ENCODE results near the gene CNNM4.

Gene CNNM4

GRCh38 chr2:96760036-96760985 lies at the start of gene CNNM4:
Gene CNNM4 (plus strand): TSS chr2:96760902. CDS start chr2:96761000, 98 bp downstream.
- peak; percentile 85 for DNase-seq

DNA sequence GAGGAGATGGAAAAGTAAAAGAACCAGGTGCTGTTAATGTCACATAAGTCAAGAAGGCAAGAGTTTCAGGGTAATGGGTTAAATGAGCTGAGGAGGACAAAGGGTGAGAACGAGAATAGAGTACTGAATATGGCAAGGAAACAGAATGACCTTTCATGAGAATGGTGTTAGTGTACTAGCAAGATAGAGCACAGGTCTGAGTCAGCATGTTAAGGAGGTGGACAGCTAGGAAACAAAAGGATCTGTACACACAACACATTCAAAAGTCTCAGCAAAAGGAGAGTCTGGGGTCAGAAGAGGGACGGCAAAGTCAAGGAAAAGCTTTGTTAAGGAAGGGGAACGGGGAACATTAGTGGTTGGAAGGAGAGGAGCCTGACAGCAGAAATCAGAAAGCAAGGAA lies 49.7 kb upstream of the CNNM4 start:
- no peak for DNase-seq

DNA sequence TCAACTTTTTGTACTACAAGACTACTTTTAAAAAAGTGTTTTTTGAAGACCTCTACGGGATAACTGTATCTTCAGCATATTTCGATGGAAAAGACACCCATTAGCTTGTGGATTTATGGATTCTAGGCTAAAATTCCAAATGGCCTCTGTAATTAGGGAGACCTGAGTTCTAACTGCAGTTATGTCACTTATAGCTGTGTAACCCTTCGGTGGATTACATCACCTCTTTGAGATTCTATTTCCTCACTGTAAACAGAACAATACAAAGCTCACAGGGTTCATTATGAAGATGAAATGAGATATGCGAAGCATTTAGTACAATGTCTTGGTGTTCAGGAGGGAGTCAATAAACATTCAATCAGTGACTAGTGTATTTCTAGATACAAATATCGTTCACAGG lies 45.0 kb upstream of the CNNM4 start:
- no peak for DNase-seq

DNA sequence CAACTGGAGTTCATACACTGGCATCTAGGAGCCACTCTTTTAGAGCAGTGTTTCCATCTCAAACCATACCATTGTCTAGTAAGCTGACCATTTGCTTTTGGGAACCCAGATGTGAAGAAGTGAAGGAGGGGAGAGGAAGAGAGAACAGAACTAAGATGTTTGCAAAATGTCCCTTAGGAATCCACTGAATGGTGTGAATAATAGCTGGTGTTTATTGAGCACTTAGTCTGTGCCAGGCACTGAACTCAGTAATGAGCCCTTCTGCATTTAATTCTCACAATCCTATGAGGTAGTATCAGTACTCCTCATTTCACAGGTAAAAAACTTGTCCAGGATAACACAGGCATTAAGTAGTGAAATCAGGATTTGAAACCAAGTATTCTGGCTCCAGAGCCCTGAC lies 44.3 kb upstream of the CNNM4 start:
- no peak for DNase-seq

DNA sequence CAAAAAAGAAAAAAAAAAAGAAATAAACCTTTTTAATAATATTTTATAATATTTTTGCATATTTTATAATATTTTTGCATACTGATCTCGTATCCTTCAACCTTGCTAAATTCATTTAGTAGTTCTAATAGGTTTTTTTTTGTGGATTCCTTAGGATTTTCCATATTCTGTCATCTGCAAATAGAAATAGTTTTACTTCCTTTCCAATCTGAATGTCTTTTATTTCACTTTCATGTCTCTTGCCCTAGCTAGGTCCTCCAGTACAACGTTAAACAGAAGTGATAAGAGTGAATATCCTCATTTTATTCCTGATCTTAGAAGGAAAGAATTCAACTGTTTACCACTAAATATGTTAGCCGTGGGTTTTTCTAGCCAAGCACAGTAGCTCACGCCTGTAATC lies 34.6 kb upstream of the CNNM4 start:
- no peak for DNase-seq

GRCh38 chr2:96727431-96727830 lies 33.3 kb upstream of the CNNM4 start:
- DNase-seq = peak; percentile 58

DNA sequence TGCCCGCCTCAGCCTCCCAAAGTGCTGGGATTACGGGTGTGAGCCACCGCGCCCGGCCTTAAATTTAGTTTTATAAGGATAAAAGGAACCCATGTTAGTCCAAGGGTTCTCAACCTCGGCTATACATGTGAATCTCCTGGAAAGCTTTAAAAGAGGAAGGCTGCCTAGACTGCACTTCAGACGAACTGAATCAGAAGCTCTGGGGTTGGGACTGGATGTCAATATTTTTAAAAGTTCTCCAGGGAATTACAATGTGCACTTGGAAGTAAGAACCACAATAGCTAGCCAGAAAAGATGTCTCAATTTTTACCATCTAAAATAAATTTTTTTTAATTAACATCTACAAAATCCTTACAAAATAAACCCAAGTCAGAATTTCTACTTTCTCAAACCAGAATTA lies 31.0 kb upstream of the CNNM4 start:
- no peak for DNase-seq

DNA sequence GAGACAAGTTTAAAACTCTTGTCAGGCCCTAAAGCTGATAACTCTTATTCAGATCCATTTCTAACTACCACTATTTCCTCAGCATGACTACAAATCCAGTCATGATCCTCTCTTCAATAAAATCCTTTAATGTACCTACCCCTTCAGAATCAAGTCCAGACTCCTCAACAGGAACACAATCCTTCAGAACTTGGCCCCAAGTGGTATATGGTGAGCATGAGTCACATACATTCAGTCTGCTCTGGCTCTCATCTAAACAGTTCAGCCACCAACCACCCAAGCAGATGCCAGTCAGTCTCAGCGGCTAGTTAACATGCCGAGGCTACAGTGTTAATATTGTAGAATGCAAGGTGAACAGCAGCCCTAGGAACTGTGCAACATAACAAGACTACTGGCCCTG lies 30.5 kb upstream of the CNNM4 start:
- no peak for DNase-seq

DNA sequence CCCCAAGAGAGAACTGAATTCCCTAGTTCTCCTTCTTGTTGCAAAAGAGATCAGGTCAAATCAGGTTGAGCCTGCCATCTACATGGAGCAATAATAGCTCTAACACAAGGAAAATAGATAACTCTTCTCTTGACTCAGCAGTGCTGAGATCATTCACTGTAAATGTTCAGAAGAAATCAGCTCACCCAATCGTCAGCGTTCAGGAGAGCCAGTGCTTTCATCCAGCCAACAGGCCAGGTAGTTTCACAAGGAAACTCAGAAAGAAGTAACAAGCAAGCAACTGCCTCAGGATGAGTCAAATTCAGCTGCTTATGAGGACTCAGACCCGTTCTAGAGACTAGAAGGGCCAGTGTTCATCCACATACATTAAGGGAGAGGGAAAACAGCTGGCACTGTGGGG lies 26.8 kb upstream of the CNNM4 start:
- no peak for DNase-seq

DNA sequence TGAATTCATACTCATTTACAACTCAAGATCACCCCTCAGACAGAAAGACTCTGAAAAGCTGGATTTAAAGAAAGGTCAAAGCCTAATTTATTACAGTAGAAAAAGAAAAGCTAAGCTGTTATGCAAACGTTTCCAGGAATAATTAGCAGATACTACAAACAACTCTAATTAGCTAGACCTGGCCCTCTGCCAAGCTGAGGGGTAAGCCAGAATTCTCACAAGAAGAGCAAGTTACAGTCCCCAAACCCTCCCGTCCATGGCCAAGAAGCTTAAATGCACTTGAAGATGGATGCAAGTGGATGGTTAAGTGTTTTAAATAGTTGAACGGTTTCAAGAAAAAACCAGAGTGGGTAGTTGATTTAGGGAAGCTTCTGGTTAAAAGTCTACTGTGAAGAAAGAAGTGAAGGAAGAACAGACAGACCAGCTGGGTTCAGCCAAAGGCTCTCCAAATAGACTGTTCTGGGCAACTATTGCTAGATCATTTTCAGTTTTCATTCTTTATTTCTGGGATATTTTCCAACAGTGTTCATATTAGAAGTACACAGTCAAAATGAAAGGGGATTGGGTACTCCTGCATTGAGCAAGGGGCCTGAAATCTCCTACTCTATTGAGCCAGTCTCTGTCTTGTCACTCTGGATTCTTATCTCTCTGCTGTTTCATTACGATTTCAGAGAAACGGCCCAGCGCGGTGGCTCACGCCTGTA lies 25.7 kb upstream of the CNNM4 start:
- peak; percentile 54 for DNase-seq

DNA sequence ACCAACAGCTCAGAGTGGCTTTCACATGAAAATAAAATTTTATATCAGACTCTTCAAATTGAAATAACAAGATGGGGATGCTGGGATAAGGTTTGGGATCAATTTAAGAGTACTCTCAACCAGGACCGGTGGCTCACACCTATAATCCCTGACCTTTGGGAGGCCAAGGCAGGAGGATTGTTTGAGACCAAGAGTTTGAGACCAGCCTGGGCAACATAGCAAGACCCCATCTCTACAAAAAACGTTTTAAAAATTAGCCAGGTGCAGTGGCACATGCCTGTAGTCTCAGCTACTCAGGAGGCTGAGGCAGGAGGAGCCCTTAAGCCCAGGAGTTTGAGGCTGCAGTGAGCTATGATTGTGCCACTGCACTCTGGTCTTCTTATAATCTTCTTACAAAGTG lies 23.5 kb upstream of the CNNM4 start:
- DNase-seq = no peak

DNA sequence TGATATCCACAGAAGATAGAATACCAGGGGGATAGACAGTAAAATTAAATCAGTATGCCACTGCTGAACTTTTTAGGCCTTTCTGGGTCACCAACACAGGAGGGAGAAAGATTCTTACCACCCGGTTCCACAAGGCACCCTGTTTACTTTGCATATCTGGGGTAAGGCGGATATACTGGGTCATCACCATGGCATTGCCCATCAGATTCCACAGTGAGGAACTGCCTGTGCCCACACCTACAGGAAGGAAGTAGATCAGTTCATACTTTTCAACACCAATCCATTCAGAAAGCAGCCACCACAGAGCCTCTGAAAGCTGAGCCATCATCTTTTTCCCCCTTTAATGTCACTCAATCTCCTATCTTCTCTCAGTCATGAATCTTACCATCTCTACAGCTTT lies 22.9 kb upstream of the CNNM4 start:
- DNase-seq = no peak

DNA sequence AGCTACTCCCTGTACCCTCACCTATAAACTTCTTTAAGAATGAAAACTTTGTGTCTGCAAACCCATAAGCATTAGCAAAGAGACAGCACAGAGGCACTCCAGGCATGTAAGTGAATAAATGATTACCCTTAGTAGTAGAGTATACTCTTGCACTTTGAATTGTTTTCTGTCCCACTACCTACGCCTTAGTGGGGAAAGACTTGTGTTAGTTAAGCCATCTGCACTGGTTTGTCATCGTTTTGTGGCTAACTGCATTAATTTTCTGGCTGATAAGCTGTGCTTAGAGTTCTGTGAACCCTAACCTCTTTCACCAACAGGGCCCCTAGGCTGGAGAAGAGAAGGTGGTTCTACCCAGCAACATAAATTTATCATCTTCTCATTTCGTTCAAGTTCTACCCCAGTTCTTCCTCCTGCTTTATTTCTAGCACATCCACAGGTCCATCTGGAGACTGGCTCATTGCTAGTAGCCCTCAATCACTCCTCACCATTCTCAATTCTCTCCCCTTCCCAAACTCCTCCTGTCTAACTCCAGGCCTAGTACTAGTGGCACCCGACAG lies 21.5 kb upstream of the CNNM4 start:
- DNase-seq = no peak

GRCh38 chr2:96739633-96740428 lies 20.9 kb upstream of the CNNM4 start, which contains the start of gene LMAN2L:
Gene LMAN2L (minus strand): TSS chr2:96740064. CDS start chr2:96740040, 24 bp downstream.
- DNase-seq = peak; percentile 98

DNA sequence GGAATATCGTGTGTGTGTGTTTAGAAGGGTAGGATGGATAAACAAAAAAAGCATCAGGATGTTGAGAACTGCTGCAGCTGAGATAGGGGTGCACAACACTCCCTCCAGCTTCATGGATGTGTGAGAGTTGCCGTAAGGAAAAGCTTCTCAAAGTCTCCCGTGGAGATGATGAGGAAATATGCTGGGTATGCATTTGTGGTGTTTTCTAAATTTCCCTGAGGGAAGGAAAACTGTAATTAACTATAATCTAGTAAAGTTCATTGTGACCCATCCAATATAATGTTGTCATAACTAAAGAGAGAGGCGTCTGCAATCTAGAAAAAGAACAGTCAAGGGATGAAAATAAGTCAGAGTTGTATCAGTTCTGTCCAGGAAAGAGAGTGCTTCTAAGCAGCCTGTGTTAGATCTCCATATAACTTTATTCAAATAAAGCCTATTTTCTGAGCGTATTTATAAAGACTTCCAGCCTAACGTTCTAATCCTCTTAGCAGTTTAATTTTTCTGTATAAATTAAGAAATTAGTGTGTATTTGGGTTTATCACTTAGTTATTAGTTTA lies 13.6 kb upstream of the CNNM4 start:
- no peak for DNase-seq

DNA sequence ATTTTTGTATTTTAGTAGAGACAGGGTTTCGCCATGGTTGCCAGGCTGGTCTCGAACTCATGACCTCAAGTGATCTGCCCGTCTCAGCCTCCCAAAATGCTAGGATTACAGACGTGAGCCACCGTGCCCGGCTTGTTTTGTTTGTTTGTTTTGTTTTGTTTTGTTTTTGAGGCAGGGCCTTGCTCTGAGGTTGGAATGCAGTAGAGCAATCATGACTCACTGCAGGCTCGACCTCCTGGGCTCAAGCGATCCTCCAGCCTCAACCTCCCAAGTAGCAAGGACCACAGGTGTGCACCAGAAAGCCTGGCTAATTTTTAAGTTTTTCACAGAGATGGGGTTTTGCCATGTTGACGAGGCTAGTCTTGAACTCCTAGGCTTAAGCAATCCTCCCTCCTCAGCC lies 8.9 kb upstream of the CNNM4 start:
- DNase-seq = no peak

GRCh38 chr2:96753661-96754282 lies 6.9 kb upstream of the CNNM4 start:
- DNase-seq = no peak

DNA sequence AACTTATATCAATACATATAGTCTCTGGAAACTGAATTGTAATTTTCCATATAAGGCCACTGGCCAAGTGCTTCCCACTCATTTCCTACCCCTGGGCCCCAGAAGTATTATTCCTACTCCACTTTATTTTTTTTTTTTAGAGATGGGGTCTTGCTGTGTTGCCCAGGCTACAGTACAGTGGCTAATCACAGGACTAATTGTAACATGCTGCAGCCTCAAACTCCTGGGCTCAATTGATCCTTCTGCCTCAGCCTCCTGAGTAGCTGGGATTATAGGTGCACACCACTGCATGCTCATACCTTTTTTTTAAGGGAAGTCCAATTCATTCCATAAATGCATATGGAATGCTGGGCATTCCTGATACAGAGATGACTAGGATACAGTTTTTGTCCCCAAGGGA lies 6.4 kb upstream of the CNNM4 start:
- no peak for DNase-seq

DNA sequence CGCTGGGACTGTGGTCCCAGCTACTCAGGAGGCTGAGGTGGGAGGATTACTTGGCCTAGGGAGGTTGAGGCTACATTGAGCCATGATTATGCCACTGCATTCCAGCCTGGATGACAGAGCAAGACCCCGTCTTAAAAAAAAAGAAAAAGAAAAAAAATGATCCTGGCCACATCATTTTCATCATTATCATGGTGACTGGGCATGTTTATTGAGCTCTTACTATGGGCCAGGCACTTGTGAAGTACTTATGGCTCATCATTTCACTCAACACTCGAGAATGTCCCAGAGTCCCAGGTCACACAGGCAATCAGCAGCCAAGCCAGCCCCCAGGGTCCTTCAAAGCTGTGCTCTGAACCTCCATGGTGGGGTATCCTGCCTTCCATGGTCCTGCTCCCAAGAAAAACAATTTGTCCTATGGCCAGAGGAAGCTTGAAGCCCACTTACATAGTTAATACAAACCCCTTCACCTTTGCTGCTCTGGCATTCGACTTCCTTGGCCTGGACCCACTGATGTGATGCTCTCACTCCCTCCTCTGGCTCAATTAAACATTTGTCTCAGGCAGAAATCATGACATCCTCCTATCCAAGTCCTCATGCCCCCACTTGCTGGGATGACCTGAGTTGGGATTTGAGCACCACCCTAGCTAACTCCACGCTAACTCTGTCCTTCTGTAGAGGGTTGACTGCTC lies 3.8 kb upstream of the CNNM4 start:
- DNase-seq = no peak

DNA sequence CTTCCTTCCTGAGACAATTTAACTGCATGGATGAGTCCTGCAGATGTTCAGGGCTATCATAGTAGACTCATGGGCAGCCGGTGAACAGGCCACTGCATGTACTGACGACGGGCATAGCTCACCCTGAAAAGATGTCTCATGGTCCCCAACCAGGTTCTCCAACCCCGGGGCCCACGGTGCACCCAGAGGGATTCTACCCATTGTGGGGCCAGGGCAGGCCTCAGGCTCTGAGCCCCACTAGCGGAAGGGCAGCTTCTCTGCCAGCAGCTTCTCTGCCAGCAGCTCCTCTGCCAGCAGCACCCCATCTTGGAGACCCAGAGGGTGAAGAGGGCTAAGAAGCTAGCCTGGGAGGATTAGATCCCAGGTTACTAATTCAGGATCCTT lies 3.2 kb upstream of the CNNM4 start:
- no peak for DNase-seq

GRCh38 chr2:96758987-96759386 lies 1.7 kb upstream of the CNNM4 start:
- DNase-seq = no peak

DNA sequence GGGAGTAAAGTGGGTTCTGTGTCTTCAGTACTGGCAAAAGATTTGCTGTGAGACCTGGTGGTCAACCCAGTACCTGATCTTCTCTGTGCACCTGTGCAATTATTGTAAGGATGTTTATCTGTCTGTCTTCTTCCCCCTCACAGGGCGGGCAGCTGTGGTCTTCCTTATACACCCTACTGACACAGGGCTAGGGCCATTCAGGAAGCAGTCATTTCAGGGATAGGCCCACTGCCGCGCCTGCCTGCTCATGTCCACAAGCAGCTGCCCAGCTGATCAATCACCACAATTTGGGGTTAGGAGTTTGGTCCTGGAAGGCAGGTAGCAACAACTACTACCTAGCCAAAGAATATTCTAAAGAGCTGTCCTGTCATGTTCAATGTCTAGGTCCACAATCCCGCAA lies 1.2 kb upstream of the CNNM4 start:
- no peak for DNase-seq

Measured in MV-4-11 (cell line).